Activated CD4-positive, alpha-beta T cell treated with anti-CD3 and anti-CD28 coated beads for 48 hours (primary cell): Measurements from ENCODE around the gene KLHL35.

Experiments used
- DNase-seq: peaks from one replicate; pipeline ENCODE4 v3.0.0-alpha.2; 2020

Gene KLHL35

GRCh38 chr11:75440960-75441803 is 8.2 kb upstream of the KLHL35 start:
- no peak for DNase-seq

DNA sequence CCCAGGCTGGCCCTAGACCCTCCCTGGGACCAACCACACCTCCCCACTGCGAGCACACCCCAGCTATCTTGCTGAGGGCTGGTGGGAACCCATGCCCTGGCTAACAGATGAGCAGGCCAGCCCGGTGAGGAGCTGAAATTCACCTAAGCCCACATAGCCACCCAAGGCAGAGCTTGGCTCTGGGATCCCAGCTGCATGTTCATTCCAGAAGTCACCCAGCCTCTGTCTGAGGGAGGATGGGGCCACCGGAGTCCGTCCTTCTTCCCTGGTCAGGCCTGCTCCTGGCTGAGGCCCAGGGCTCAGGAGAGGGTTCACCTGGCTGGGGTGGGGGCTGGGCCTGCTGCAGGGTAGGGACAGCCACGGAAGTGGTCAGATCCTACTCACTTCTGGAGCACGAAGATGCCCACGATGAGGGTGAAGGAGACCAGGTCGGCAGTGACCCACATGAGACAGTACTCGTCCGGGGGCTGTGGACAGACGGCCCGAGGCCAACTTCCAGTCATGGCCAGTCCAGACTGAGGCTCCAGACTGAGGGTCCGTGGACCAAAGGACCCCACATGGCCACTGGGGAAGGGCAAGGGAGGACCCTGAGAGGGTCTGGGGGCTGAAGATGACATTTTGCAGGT is 6.6 kb upstream of the KLHL35 start:
- DNase-seq, result no peak

GRCh38 chr11:75439026-75439425 is 6.0 kb upstream of the KLHL35 start:
- DNase-seq, result no peak

DNA sequence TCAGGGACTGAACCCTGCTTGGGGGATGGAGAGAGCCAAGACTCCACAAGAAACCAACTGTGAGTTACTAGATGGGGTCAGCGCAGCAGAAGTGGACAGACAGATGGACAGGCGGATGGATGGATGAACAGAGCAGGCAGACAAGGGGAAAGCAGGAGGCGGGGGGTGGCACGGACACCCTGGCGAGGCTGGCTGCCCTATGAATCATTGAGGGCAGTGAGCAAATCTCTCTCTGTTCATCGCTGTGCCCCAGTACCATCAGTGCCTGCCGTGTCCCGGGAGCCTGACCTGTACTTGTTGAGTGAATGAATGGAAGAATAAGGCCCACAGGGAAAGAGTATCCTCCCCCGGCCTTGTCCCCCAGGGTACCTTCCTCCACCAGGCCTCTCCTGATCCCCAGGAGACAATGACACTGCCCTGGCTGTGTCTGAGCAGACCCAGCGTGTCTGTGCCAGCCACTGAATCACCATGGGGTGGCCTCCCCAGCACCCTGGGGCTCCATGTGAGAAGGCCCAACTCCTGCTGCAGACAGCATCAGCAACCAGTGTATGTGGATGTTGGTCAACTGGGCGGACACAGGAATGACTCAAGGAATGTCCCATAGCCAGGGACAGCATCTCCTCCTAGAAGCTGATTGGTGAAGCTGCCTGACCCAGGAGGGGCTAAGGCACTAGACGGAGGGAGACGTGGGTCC is 5.1 kb upstream of the KLHL35 start:
- DNase-seq, result no peak

- DNase-seq, result no peak
These were observed 3.8 kb upstream of the KLHL35 start for GRCh38 chr11:75436806-75437205.

GRCh38 chr11:75435571-75435925 is 2.5 kb upstream of the KLHL35 start:
- DNase-seq, result no peak

DNA sequence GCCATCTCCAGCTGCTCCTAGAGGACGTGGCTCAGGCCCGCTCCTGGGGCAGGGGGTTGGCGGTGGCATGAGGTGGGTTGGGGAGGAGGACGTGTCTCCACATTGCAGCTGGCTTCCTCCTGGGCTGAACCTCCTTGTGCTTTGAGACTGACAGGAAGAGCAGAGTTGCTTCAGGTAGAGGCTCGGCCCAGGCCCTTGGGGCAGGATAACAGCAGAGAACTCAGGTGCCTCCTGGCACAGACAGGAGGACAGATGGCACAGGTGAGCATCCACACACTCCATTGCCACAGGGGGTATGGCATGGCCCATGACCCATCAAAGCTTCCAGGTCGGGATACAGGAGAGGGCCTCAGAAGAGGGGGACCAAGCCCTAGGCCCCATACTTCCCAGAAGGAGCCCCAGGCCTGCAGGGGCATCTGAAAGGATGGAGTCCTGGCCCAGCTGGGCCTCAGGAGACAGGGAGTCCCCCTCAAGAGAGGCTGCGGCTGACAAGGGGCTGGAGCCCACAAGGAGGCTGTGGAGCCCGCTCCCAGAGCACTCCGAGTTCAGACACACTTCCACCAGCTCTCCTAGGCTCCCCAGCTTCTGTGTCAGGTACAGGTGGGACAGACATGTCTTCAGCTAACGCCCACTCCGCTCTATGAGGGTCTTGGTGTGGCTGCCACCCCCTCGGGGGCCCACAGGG is 2.0 kb upstream of the KLHL35 start:
- DNase-seq, result no peak

DNA sequence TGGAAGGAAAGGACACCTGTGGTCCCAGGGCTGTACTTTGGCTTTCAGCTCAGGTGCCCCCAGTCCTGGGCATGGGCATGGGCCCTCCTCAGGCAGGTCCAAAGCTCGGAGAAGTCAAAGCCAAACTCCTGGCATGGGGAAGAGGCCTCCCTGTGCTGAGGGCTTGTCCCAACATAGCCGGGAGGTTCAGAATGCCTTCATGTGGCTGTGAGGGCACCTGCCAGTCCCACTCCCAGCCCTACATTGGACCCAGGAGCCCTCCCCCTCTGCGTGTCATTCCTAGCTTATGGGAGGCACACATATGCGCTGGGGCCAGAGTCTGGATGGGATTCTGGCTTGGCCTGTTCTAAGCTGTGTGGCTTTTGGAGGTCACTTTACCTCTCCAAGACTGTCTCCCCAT is 1.0 kb upstream of the KLHL35 start:
- DNase-seq, result no peak

DNA sequence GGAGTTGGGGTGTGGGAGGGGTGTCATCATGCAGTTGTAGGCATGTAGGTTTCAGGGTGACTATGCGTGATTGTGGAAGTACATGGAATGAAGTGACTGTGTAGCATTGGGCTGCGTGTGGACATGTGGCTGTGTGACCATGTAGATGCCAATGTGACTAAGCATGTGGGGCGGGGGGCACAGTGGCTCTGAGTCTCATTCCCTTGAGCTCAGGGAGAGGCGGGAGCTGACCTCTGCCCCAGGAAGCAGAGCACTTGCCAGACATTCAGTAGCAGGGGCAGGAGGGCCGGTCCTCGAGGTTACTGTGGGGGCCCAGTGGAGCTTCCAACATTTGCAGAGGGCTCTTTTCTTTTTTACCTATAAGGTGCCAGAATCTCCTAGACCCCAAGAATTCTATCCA is 440 bp upstream of the KLHL35 start:
- no peak for DNase-seq

GRCh38 chr11:75431533-75432525 is 1.2 kb downstream of the KLHL35 start:
- no peak for DNase-seq

GRCh38 chr11:75430714-75431532 is 2.1 kb downstream of the KLHL35 start:
- DNase-seq, result no peak

- peak; percentile 73 for DNase-seq
These were observed 2.9 kb downstream of the KLHL35 start for GRCh38 chr11:75429902-75430713.

DNA sequence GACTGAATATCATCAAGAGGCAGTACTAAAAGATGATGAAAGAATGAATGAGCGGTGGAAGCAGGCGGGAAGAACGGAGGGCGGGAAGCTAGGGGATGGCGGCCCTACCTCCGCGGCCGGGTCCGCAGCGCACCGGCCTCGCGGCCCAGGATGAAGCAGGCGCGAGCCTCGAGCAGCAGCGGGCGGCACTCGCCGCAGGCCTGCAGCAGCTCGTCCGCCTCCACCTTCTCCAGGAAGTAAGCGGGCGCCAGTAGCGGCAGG is 3.4 kb downstream of the KLHL35 start:
- no peak for DNase-seq

- DNase-seq, result no peak
These were observed 3.9 kb downstream of the KLHL35 start for GRCh38 chr11:75428989-75429640.

DNA sequence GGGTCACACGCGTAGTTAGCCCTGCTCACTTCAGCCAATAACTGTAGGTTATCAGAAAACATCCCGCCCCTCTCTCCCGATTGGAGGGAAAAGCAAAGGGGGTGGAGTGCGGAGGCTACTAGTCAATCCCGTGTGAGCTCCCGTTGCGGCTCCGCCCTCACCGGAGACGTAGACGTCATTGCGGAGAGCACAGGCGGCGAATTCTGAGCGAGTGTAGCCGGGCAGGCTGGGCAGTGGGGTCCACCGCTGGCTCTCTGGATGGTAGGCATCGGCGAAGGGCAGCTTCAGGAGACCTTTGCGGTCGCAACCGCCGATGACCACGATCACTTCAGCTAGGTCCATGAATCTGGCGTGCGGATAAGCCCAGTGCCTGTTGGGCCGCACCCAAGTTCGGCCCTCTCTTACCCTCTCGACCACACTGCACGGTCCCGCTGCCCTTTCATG is 4.7 kb downstream of the KLHL35 start:
- DNase-seq, result peak; percentile 87

DNA sequence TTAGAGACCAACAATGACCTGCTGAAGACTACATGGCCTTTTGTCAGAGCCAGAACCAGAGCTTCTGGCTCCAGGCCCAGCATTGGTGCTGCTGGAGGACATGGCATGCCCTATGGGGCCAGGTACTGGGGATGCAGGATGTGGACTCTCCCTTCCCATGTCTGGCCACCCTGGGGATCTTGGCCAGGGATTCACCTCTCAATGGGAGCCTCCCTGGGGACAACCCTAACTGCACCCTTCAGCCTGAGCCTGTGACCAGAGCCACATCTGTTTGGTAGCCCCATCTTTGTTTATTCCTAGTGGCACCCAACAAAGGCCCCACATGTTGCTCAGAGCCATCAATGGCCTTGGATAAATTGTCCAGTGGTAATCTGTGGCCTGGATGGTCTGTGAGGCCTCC is 5.8 kb downstream of the KLHL35 start:
- DNase-seq, result no peak

DNA sequence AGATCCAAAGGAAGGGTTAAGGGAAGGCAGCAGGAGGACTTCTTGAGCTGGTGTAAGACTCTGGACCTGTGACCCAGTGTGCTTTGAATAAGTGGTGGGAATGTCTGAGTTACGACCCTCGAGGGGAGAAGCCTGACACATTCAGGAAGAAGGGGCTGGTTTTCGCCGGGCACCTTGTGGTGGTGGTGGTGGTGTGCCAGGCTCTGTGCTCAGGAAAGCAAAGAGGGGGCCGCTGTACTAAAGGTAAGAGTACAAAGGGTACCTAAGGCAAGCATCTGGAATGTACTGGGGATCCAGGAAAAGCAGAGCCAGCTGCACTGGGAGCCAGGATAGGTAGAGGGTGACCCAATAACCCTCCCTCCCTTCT is 6.3 kb downstream of the KLHL35 start:
- DNase-seq, result no peak

GRCh38 chr11:75425422-75425821 is 7.6 kb downstream of the KLHL35 start:
- DNase-seq, result no peak

- no peak for DNase-seq
These were observed 8.6 kb downstream of the KLHL35 start for GRCh38 chr11:75424396-75424795.

DNA sequence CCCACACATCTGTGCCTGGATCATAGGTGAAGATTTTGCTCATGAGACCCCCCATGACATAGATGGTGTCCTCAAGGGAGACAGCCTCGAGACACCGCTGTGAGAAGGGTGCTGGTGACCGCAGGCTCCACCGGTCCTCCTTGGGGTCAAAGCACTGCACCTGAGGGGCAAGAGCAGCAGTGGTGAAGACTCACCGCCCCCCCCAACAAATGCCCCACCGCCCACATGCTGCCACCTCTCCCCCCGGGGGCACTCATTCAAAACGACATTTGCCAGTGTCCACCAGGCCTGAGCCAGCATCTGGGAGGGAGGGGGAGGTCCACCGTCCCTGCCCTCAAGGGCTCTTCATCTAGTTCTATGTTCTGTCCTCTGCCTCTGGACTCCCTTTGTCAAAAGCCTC is 9.3 kb downstream of the KLHL35 start:
- DNase-seq, result no peak
